Left colon (tissue), 2 donors: ENCODE data around the gene KATNB1. TPM values are rescaled to one million over a fixed set of nuclear protein-coding genes. Genes with fewer than 3 reads are reported as not detected.

Experiments used
- ATAC-seq: fragments of 200-7000 bp; cut with Tn5 transposase; one replicate; pipeline ENCODE4 v1.9.1; 2020; ENCODE audit warnings: mild to moderate bottlenecking, moderate library complexity
- DNase-seq, 2 donors: peaks; one replicate each; pipeline ENCODE4 v3.0.0-alpha.2; 2020
- intact Hi-C, 2 donors: fragments of 100-400 bp; cut with DNase I in 1 of 2; cut with micrococcal nuclease in 1 of 2; formaldehyde crosslinking; loops; one replicate each; pipeline versions ENCODE4 v1.11.2 to v1.14.0; 2022; cut with DNase I, micrococcal nuclease
- long read RNA-seq: library from polyadenylated mRNA; unstranded; transcript quantifications from one replicate; pipeline ENCODE4 v2.0.0, GENCODE V29; 2021
- total RNA-seq, 2 donors: library from RNA; stranded (reverse); fragmentation: NEBNext Ultra II Directional; extraction: Animal tissue kit (Norgen Biotek cat#: 25700); gene quantifications; one replicate each; pipeline ENCODE4 v1.2.1, GENCODE V29; 2021
- donor health status: DM: no; HTN: no; CAD: no.
- donor health status: DM: yes; HTN: yes; CAD: no.

Gene KATNB1, protein sequence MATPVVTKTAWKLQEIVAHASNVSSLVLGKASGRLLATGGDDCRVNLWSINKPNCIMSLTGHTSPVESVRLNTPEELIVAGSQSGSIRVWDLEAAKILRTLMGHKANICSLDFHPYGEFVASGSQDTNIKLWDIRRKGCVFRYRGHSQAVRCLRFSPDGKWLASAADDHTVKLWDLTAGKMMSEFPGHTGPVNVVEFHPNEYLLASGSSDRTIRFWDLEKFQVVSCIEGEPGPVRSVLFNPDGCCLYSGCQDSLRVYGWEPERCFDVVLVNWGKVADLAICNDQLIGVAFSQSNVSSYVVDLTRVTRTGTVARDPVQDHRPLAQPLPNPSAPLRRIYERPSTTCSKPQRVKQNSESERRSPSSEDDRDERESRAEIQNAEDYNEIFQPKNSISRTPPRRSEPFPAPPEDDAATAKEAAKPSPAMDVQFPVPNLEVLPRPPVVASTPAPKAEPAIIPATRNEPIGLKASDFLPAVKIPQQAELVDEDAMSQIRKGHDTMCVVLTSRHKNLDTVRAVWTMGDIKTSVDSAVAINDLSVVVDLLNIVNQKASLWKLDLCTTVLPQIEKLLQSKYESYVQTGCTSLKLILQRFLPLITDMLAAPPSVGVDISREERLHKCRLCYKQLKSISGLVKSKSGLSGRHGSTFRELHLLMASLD
- 10 to 100 TPM; 17.2 to 18.1 TPM for total RNA-seq
- long read RNA-seq, transcript KATNB1-201 (20 exons, 2,664 nt): major isoform, 18 of 45 reads
- long read RNA-seq, partial matches to known transcripts: 19 of 45 reads
- long read RNA-seq, other reads (novel, unspliced or antisense): 7 of 45 reads

DNA sequence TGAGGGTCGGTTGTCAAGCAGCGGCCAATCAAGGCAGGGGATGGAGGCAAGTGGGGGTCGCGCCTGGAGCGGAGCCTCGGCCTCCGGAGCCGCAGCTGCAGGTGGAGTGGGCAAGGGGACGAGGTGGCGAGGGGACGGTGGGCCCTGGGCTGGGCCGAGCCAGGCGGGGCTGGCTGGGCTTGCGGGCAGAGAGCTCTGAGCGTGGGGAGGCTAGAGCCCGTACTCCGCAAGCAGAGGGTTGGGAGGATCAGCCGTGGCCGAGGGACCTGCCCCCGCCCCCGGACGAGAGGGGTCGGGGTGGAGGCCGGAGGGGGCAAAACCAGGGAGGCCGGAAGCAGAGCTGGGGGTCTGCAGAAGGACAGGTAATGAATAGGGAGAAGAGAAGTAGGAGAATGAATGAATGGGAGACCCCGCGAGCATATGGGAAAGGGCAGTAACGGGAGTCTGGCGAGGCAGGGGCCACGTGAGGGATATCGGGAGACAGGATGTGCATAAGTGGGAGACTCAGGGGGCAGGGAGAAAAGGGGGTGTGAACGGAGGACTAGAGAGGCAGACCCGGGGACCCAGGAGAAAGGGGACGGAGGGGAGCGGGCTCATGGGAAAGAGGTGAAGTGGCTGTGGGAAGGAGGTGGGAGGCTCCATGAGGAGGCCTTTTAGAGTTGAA, at the start of gene KATNB1:
KATNB1 (plus strand) TSS at position 16 of the 664 bp plus-strand sequence. CDS start 1,474 bp downstream, outside the sequence.
- ATAC-seq: peak; percentile 27
- intact Hi-C loops: no loop called here
- peak in 1 of 2 donors; percentile 45 for DNase-seq

GRCh38 chr16:57686577-57686976, 49.0 kb upstream of the KATNB1 start:
- intact Hi-C loops: no loop called here
- ATAC-seq (no peak), DNase-seq (no peak)

GRCh38 chr16:57687363-57687929, 48.1 kb upstream of the KATNB1 start:
- DNase-seq (no peak), ATAC-seq (no peak)
- intact Hi-C loops: no loop called here

GRCh38 chr16:57688487-57688986, 47.0 kb upstream of the KATNB1 start:
- intact Hi-C loops: no loop called here
- no peak for DNase-seq
- ATAC-seq: no peak

DNA sequence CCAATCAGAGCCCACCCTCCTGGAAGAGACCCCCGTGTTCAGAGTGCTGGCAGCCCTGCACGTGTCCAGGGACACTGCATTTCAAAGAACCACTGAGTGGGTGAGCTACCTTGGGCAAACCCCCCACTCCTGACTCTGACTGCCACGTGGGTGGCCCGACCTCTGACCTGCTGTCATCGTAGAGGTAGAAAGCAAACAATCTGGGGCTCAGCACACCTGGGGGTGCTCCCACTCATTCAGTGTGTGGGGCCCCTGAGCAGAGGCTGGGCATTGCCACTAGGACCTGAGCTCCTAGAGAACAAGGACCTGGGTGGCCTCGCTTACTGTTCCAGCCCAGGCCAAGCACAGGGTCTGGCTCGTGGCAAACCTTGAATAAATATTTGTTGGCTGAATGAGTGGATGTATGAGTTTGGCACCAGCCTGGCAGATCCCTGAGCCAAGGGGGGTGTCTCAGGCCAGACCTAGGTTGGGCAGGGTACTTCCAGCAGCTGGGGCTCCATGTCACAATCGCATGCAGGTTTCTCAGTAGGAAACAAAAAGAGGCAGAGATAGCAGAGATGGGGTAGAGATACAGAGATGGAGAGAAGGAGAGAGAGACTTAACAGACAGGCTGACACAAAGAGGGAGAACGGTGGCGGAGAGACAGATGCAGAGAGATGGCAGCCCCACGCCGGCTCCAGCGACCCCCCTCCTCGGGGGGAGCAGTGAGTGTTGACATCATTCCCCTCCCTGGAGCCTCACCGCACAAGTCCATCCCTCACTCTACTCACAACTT, 46.4 kb upstream of the KATNB1 start:
- no peak for DNase-seq

GRCh38 chr16:57689762-57690558, 45.6 kb upstream of the KATNB1 start:
- intact Hi-C loops: no loop called here
- DNase-seq (no peak), ATAC-seq (no peak)

More for the DNA sequence above, 46.4 kb upstream of the KATNB1 start:
- intact Hi-C loops: no loop called here
- no peak for ATAC-seq

GRCh38 chr16:57690782-57691471, 44.6 kb upstream of the KATNB1 start:
- intact Hi-C loops: no loop called here
- ATAC-seq (no peak), DNase-seq (no peak)

GRCh38 chr16:57692636-57693035, 42.9 kb upstream of the KATNB1 start:
- DNase-seq: no peak
- ATAC-seq: no peak
- intact Hi-C loops: no loop called here

- DNase-seq (no peak), ATAC-seq (no peak)
- intact Hi-C loops: no loop called here
Observed at GRCh38 chr16:57693550-57693949, 42.0 kb upstream of the KATNB1 start.

GRCh38 chr16:57694231-57694724, 41.3 kb upstream of the KATNB1 start:
- DNase-seq: no peak
- intact Hi-C loops: no loop called here
- ATAC-seq: no peak

DNA sequence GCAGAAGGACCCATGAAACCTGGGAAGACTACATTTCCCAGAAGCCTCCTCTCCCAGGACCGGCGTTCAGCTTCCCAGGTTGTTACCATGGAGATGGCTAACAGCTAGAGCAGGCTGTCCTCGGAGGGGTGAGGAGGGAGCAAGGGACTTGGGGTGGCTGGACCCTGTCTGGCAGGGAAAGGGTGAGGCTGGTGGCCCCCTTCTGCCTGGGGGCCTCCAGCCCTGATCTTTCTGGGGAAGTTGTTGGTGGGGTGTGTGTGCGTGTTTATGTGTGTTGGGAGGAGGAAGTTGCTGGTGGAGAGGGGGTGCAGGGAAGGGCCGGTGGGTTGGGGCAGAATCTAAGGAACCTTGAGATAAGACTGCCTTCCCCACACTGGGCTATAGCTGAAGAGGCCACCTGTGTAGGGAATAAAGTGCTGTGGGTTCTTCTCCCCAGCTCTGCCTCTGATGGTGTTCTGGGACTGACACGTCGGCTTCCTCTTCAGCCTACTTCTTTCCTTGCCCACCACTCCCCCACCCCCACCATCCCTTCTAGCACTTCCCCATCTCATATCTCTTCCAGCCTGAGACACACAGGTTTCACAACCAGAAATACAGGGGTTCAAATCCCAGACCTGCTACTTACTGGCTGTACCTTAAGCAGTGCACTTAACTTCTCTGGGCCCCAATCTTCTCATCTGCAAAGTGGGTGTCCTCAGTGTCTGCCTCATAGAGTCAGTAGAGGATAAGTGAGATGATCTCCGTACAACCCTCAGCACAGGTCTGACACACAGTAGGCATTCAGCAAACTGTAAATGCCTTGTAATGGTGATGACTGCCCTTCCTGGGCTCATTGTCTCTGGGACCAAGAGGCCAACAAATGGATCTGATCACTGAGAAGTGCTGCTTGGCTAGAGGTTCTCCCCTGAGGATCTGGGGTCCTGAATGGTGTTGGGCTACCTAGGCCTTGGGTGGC, 40.6 kb upstream of the KATNB1 start, which contains the start of gene DRC7:
DRC7 (plus strand) TSS at position 82 of the 955 bp plus-strand sequence. CDS start 3,144 bp downstream, outside the sequence.
- DNase-seq: peak in 1 of 2 donors; percentile 17
- intact Hi-C loops: no loop called here
- ATAC-seq: peak; percentile 82

DNA sequence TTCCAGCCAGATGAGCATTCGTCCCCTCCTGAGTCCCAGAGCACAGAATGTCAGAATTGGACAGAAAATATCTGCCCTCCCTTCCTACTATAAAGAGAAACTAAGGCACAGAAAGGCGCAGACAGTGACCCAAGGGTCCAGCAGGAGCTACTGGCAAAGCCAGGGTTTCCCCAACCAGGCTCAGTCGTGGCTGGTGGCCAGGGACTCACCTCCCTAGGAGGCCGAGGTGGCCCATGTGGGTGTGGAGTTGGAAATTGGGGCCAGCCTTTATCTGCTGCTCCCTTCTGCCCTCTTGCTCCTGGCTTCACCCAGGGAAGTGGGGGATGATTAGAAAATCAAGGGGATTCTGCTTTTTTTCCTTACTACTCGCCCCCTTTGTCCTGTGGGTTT, 39.9 kb upstream of the KATNB1 start:
- no peak for ATAC-seq
- DNase-seq: no peak
- intact Hi-C loops: no loop called here

DNA sequence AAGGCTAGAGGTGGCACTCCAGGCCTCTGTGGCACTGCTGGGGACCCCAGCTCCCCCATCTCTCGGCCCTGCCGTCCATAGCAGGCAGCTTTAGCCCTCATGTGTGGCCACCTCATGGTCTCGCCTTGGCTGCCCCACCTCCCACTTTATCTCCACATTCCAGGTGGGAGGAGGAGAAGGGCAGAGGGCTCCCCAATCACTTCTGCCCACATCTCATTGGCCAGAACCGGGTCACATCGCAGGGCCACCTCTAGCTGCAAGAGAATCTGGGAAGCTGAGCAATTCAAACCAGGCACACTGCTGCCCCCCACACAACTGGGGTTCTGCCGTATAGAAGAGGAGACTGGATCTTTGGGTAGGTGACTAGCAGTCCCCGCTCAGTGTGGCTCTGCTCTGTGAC, 39.3 kb upstream of the KATNB1 start:
- intact Hi-C loops: no loop called here
- ATAC-seq (no peak), DNase-seq (no peak)

GRCh38 chr16:57697896-57698537, 37.6 kb upstream of the KATNB1 start:
- DNase-seq: no peak
- no peak for ATAC-seq
- intact Hi-C loops: no loop called here

DNA sequence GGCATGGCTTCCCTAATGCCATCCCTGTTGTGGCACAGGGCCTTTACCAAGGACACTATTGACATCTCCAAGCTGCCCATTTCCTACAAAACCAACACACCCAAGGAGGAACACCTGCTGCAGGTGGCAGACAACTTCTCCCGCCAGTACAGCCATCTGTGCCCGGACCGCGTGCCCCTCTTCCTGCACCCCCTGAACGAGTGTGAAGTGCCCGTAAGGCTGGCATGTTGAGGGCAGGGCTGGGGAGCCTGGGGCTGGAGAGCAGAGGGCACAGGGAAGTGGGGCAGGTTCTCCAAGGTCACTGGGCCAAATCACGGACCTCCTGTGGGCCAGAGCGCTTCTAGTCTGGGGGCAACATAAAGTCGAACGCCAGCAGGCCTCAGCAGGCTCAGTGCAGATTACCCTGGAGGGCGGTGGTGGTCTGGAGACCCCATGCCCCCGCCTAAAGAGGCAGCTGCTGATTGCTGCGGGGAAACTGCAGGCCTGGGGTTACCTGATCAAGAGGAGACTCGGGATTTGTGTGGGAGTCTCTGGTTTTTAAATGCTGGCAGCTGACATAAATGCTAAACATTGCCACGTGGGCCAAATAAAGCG, 36.7 kb upstream of the KATNB1 start:
- DNase-seq (no peak), ATAC-seq (no peak)
- intact Hi-C loops: no loop called here
